Measurements from ENCODE around the gene NRXN3. TPM values are rescaled to one million over a fixed set of nuclear protein-coding genes. Genes with fewer than 3 reads are reported as not detected.

The NRXN3 gene
- total RNA-seq, 1 experiment from 2014 or later = 1.1 TPM

- DNase-seq (ENCODE audit: low read depth) = no peak
These were observed 1618.2 kb downstream of the NRXN3 start for GRCh38 chr14:79788346-79788745.

DNA sequence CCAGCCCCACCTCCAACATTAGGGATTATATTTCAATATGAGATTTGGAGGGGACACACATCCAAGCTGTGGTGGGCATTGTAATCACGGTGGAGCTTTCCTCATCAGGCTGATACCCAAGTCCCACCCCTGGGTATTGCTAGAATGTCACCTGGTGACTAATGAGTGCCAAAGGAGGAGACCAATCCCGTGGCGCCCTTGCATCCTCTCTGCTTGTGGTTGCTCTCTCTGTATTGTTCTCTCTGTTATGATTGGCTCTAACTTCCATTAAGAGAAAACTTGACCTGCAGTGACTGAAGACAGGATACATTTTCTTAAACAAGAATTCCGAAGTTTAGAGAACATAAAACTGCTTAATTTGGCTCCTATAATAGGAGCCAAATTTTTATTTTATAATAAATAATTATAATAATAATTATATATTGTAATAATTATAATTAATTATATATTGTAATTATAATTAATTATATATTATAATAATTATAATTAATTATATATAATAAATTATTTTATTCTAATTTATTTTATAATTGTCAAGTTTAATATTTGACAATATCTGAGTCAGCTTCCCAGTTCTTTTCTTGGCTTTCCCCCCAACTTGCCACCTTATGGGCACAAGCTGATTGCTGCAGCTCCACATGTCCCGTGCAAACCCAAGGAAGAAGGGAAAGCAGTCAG lies 1621.0 kb downstream of the NRXN3 start:
- no peak for DNase-seq (ENCODE audit: low read depth)

DNA sequence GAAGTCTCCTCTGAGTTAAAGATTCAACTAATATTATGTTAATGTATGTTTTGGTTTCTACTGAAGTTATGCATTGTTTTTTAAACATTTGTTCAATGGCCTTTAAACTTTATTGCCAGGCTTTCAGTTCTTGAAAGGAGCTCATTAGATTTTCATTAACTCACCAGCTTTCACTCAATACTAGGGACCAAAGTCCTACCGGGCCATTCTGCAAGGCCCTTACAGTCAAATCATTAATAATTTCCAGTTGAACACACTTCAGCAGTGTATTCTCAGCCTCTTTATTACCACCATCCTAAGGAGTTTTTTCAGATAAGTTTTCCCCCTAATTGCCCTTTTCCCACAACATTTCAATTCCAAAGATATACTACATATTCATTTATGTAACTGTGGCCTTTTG lies 1631.9 kb downstream of the NRXN3 start:
- no peak for DNase-seq (ENCODE audit: low read depth)

DNA sequence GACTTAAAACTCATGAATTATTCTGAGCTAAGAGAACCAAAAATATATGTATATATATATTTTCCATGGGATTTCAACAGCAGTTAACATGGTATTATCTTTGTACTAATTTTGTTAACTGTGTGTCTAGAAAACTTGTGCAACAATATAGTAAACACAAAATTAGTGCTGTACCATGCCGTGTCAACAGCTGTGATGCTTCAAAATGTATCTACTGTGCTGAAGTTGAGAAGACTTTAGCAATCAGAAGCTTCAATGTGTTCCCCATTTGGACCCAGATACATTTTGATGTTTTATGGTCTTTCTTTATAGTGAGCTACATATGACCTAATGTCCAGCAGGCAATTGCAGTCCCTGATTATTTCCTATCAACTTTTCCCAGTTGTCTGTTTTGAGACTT lies 1635.5 kb downstream of the NRXN3 start:
- DNase-seq (ENCODE audit: low read depth) = no peak

GRCh38 chr14:79809849-79810612 lies 1639.9 kb downstream of the NRXN3 start:
- peak; percentile 53 for DNase-seq (ENCODE audit: low read depth)

DNA sequence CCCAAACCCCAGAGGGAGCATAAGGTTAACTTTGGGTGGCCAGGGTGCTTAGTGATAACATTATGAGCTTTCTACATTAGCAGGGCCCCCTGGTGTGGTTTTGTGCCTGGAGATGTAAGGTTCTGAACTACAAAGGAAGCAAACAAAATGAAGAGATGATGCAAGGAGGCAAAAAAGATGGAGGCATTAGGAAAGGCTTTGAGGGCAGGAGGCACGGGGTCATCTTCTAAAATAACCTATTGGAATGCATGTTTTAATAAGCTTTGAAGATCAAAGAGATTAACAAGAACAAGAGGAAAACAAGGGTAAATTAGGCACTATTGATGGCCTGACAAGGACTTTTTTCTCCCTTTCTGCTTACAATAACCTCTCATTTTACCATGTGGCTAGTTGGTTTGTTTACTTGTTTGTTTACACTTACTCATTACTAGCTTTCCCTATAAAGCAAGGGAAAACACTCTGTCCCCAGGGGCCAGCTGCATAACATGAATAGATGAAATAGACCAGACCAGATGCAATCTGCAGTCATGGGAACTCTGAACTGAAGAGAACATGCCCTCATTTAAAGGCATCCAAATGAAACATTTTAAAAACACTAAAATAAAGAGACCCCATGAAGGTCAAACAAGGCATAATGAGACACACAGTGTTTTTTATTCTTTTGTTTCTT lies 1650.8 kb downstream of the NRXN3 start:
- DNase-seq (ENCODE audit: low read depth) = no peak

DNA sequence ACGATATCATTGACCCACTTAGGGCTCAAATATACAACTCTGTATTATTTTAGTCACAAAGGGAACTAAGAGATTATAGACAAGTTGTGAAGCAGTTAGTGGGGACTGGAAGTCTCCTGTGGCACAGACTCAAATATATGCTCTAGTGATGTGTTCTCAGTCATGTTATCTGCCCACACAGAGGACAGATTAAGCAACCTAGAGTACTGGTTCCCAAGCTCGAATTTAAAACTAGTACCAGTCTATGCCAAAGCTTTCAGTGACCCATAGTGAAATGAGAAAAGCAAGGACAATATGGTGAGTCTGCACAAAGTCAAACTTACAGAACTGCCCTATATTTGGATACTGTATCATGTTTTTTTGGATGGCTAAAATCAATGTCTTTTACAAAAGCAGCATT lies 1651.9 kb downstream of the NRXN3 start:
- DNase-seq (ENCODE audit: low read depth) = no peak

GRCh38 chr14:79825046-79825521 lies 1654.9 kb downstream of the NRXN3 start:
- peak; percentile 61 for DNase-seq (ENCODE audit: low read depth)

- no peak for DNase-seq (ENCODE audit: low read depth)
These were observed 1656.2 kb downstream of the NRXN3 start for GRCh38 chr14:79826362-79826761.

- DNase-seq (ENCODE audit: low read depth) = no peak
These were observed 1659.4 kb downstream of the NRXN3 start for GRCh38 chr14:79829405-79830166.

DNA sequence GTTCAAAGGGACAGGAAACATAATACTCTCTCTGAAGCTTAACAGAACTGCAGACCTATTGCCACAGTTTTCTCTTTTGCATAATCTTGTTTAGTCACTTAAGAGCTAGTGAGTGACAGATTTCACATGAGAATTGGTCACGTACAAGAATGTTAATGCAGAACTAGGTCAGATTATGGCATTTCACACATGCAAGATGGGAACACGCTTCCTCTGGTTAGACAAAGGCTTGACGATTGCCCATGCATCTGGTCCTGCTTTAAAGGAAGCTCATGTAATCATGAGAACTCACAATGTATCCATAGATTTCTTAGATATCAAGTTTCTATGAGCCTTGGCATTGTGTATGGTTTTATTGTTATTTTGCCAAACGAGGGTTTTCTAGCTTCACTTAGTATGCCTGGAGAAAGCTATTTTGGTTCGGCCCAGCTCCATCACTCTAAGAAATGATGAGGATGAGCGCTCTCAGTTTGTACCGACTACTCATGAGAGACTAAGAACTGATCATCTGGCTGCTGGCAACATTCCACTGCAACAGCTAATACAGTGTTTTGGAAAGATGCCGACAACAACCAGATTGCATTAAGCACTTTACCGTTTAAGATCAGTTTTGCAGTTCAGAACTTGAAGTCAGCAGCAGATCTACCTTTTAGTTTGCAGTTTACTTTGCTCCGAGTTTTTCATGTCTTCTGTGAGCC lies 1661.2 kb downstream of the NRXN3 start:
- no peak for DNase-seq (ENCODE audit: low read depth)

DNA sequence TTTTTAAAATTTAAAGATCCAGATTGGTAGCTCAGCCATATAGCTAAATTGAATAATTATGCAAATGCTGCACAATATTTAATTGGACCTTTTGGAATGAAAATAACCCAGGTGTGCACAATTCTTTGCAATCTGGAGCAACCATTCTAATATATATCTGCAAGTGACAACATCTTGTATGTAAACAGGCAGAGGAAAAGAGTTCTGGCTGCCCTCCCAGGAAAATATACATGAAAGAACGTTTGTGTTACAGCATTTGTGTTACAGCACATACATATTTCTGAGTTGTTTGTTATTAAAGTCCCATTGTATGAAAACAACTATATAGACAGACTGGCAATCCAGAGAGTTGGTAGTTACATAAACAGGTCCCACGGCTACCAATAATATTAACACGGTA lies 1663.6 kb downstream of the NRXN3 start:
- no peak for DNase-seq (ENCODE audit: low read depth)

DNA sequence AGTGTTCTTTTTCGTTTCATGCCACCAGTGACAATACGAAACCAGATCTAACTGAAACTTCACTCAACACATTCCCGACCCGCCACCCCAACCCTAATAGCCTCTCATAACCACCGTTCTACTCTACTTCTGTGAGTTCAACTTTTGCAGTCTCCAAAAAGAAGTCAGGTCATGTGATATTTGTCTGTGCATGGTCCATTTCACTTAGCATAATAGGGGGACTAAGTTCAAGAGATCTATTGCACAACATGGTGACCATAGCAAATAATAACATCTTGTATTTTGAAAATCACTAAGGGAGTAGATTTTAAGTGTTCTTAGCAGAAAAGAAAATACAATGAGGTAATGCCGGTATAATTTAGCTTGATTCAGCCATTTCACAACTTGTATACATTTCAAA lies 1664.7 kb downstream of the NRXN3 start:
- no peak for DNase-seq (ENCODE audit: low read depth)

DNA sequence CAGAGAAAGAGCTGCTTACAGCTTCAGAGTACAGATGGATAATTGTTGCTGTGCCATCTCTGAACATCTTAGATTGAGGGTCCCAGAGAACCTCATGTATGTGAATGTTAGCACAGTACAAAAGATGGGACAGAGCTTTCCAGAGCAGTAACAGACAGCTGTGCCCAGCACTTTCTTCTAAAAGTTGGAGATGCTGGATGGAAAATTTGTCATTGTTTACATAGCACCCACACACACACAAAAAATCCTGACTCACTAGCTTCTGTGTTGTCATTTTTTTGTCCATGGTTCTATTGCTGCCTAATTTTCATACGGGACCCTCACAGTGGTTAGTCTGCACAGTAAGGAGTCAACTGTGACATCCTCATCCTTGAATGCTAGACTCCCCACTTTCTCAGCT lies 1666.4 kb downstream of the NRXN3 start:
- DNase-seq (ENCODE audit: low read depth) = no peak

- no peak for DNase-seq (ENCODE audit: low read depth)
These were observed 1667.5 kb downstream of the NRXN3 start for GRCh38 chr14:79837699-79838098.

GRCh38 chr14:79840103-79840502 lies 1669.9 kb downstream of the NRXN3 start:
- DNase-seq (ENCODE audit: low read depth) = no peak

- no peak for DNase-seq (ENCODE audit: low read depth)
These were observed 1670.7 kb downstream of the NRXN3 start for GRCh38 chr14:79840831-79841230.

GRCh38 chr14:79841433-79841832 lies 1671.3 kb downstream of the NRXN3 start:
- DNase-seq (ENCODE audit: low read depth) = no peak

DNA sequence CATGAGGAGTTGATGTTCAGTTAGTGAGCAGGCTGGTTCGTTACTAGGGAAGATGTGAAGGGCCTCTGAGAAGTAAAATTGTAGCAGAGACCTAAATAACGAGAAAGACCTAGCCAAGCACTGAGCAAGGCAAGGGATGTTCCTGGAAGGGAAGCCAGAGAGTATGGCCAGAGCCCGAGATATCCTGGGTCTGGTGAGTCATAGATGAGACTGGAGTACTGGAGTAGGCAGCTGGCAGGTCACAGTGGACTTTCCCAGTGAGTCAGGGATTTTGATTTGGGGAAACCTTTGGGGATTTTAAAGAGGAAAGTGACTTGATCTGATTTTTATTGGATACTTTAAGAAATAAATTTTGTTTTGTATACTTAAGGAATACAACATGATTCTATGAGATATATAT lies 1672.1 kb downstream of the NRXN3 start:
- peak; percentile 77 for DNase-seq (ENCODE audit: low read depth)

- no peak for DNase-seq (ENCODE audit: low read depth)
These were observed 1683.0 kb downstream of the NRXN3 start for GRCh38 chr14:79852950-79853744.

DNA sequence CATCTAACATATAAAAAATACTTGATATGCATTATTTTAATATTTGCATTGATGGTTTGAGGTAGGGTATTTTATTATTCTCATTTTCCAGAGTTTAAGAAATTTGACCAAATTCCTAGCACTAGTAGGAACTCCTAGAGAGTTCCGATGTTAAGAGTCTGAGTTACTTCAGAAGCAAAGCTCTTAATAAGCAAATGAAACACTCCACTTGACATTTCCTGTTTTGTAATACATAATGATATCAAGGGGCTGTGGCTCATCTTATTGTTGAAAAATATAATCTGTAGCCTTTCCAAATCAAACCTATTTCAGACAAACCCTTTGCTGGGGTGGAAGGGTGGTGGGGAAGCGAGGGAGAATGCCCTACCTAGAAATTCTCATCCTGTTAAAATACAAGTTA lies 1685.6 kb downstream of the NRXN3 start:
- DNase-seq (ENCODE audit: low read depth) = no peak

Data from M059J (cell line).